Measurements from ENCODE around the gene RPUSD3. TPM values are rescaled to one million over a fixed set of nuclear protein-coding genes. Genes with fewer than 3 reads are reported as not detected.

The RPUSD3 gene
- total RNA-seq, 1 donor = 31.1 TPM

GRCh38 chr3:9828801-9829755, 14.7 kb downstream of the RPUSD3 start:
- H3K4me3 ChIP-seq (ENCODE audit: low read depth, low read length) = no peak overlapping the region
- no peak for DNase-seq (ENCODE audit: low read depth)
- TF ChIP-seq CTCF (IDR thresholded peaks at IDR 0.05; ENCODE audit: insufficient read depth, low read depth, low read length) = no peak

GRCh38 chr3:9826815-9827573, 16.8 kb downstream of the RPUSD3 start:
- peak; percentile 25 for TF ChIP-seq CTCF (IDR thresholded peaks at IDR 0.05; ENCODE audit: insufficient read depth, low read depth, low read length)
- no peak for DNase-seq (ENCODE audit: low read depth)

GRCh38 chr3:9825451-9826040, 18.3 kb downstream of the RPUSD3 start:
- DNase-seq (ENCODE audit: low read depth) = no peak
- TF ChIP-seq CTCF (IDR thresholded peaks at IDR 0.05; ENCODE audit: insufficient read depth, low read depth, low read length) = no peak
- no peak overlapping the region for H3K4me3 ChIP-seq (ENCODE audit: low read depth, low read length)

More at GRCh38 chr3:9826815-9827573, 16.8 kb downstream of the RPUSD3 start:
- H3K4me3 ChIP-seq (ENCODE audit: low read depth, low read length) = no peak overlapping the region

GRCh38 chr3:9820946-9821345, 22.9 kb downstream of the RPUSD3 start:
- peak; percentile 47 for TF ChIP-seq CTCF (IDR thresholded peaks at IDR 0.05; ENCODE audit: insufficient read depth, low read depth, low read length)
- no peak overlapping the region for H3K4me3 ChIP-seq (ENCODE audit: low read depth, low read length)
- DNase-seq (ENCODE audit: low read depth) = no peak

- no peak overlapping the region for H3K4me3 ChIP-seq (ENCODE audit: low read depth, low read length)
- DNase-seq (ENCODE audit: low read depth) = no peak
- no peak for TF ChIP-seq CTCF (IDR thresholded peaks at IDR 0.05; ENCODE audit: insufficient read depth, low read depth, low read length)
These were observed 23.3 kb downstream of the RPUSD3 start for GRCh38 chr3:9820543-9820942.

- TF ChIP-seq CTCF (IDR thresholded peaks at IDR 0.05; ENCODE audit: insufficient read depth, low read depth, low read length) = no peak
- no peak overlapping the region for H3K4me3 ChIP-seq (ENCODE audit: low read depth, low read length)
- no peak for DNase-seq (ENCODE audit: low read depth)
These were observed 25.0 kb downstream of the RPUSD3 start for GRCh38 chr3:9818666-9819335.

Data from fibroblast of villous mesenchyme (primary cell).